SK-N-MC (cell line): ENCODE data around the gene TMEM134.

Source experiments
- DNase-seq: peaks from one replicate; pipeline ENCODE4 v3.0.0-alpha.2; 2011; ENCODE audit warnings: low read depth, low spot score
- H3K27ac ChIP-seq: fragments of 200-600 bp; sonication (generic); 2 replicates; pipeline ENCODE4 v1.5.1; 2016; ENCODE audit warnings: mixed run types
- H3K36me3 ChIP-seq: fragments of 200-600 bp; sonication (generic); 2 replicates; pipeline ENCODE4 v1.6.1; 2017; ENCODE audit warnings: antibody characterized with exemption, low read length, mixed read lengths; ENCODE audit not compliant: insufficient read depth
- H3K4me3 ChIP-seq: fragments of 200-600 bp; sonication (generic); 2 replicates; pipeline ENCODE4 v1.5.1; 2016
- H3K9ac ChIP-seq: fragments of 200-600 bp; sonication (generic); 2 replicates; pipeline ENCODE4 v1.8.0; 2017; ENCODE audit warnings: mixed run types, mixed read lengths; ENCODE audit not compliant: insufficient read length
- H3K9me3 ChIP-seq: fragments of 200-600 bp; sonication (generic); 2 replicates; pipeline ENCODE4 v1.6.1; 2017; ENCODE audit warnings: low read depth, mild to moderate bottlenecking, antibody characterized with exemption, low read length, moderate library complexity, mixed read lengths
- EZH2 ChIP-seq: fragments of 200-600 bp; sonication (generic); IDR thresholded peaks from one replicate; pipeline ENCODE4 v1.6.1; 2017; ENCODE audit warnings: antibody characterized with exemption
- FOXP2 ChIP-seq: optimal IDR thresholded peaks from 2 replicates; pipeline ENCODE3; 2011; ENCODE audit warnings: mild to moderate bottlenecking, moderate library complexity; ENCODE audit not compliant: insufficient read depth; ENCODE audit errors: extremely low read length, control extremely low read depth
- POLR2AphosphoS5 ChIP-seq: IDR thresholded peaks from 2 replicates; pipeline ENCODE4 v1.6.1; 2012; ENCODE audit warnings: mild to moderate bottlenecking, low read depth, low read length, borderline replicate concordance

The TMEM134 gene

DNA sequence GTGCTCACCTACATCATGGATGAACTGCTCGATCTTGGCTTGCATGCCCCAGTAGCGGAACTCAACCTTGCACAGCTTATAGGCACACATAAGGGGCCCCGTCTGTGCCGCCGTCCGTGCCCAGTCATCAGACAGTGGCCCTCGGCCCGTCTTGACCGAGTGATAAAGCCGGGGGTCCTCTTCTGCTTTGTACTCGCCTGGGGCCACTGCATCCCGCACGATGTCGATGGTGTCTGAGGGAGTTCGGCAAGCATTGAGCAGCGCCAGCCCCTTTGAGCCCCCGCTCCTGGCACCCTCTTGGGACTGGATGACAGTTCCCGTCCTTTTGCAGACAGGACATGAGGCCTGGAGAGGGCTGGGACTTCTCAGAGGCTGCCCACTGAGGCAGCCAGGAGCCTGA, 32.8 kb upstream of the TMEM134 start:
- no peak for TF ChIP-seq EZH2
- no peak for TF ChIP-seq FOXP2
- TF ChIP-seq POLR2AphosphoS5: no peak
- DNase-seq: no peak
- Histone ChIP-seq H3K9ac (no peak overlapping the region), H3K4me3 (no peak overlapping the region), H3K27ac (no peak overlapping the region), H3K9me3 (no peaks in the 10 kb centered on the region), H3K36me3 (no peaks in the 10 kb centered on the region)

DNA sequence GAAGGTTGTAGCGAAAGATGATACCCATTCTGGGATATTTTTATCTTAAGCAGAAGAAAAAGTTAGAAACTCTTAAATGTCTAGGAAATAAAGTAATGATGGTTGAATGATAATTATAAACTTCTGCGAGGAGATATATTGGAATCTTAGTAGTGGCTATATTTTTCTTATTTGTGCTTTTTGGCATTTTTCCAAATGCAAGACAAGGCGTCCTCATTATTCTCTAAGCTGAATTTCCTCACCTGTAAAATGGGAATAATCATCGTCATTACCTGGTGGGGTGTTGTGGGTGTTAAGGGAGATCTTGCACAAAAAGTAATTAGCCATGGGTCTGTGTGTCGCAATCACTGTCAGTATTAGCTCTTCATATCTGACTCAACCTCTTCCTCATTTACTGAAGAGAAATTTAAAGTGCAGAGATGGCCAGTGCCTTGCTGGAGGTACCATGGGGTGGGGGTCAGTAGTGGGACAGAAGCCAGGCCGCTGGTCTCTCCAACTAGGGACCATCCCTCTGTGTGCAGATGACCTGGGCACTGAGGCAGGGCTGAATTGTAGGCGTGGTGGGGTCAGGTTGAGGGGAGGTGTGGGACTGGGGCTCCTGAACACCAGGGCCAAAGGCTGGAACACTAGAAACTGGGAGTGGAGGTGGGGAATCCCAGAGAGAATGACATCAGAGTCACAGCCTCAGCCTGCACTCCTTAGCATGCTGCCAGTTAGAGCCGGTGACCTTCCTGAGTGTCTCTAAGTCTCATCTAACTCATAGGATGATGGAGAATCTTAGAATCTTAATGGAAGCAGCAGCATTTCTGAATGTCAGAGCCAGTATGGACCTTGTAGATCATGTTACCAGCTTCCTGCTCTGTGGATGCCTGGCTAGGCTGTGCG, 32.0 kb upstream of the TMEM134 start:
- DNase-seq: no peak
- no peaks in the 10 kb centered on the region for H3K36me3 ChIP-seq
- no peak for TF ChIP-seq FOXP2
- no peak for TF ChIP-seq EZH2
- TF ChIP-seq POLR2AphosphoS5: no peak
- H3K27ac ChIP-seq: no peak overlapping the region
- no peak overlapping the region for H3K9ac ChIP-seq
- H3K4me3 ChIP-seq: no peak overlapping the region
- H3K9me3 ChIP-seq: no peaks in the 10 kb centered on the region

DNA sequence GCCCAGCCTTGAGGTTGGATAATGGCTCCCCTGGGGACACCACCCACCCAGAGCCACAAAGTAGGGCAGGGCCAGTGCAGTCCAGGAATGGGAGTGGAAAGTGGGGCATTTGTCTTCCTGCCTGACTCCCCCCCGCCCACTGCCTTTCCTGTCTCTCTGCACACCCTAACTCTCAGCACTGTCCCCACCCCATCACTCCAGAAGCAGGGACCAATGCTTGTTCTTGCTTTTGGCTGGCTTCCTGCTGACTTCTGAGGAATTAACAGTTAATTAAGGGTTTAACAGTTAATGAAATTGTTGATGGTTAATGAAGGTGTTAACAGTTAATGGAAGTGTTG, 31.4 kb upstream of the TMEM134 start:
- H3K4me3 ChIP-seq: no peak overlapping the region
- H3K36me3 ChIP-seq: no peaks in the 10 kb centered on the region
- H3K9me3 ChIP-seq: no peaks in the 10 kb centered on the region
- DNase-seq: no peak
- H3K9ac ChIP-seq: no peak overlapping the region
- no peak for TF ChIP-seq FOXP2
- TF ChIP-seq EZH2: no peak
- TF ChIP-seq POLR2AphosphoS5: no peak; the same call in 1 of the 2 replicates
- H3K27ac ChIP-seq: no peak overlapping the region

DNA sequence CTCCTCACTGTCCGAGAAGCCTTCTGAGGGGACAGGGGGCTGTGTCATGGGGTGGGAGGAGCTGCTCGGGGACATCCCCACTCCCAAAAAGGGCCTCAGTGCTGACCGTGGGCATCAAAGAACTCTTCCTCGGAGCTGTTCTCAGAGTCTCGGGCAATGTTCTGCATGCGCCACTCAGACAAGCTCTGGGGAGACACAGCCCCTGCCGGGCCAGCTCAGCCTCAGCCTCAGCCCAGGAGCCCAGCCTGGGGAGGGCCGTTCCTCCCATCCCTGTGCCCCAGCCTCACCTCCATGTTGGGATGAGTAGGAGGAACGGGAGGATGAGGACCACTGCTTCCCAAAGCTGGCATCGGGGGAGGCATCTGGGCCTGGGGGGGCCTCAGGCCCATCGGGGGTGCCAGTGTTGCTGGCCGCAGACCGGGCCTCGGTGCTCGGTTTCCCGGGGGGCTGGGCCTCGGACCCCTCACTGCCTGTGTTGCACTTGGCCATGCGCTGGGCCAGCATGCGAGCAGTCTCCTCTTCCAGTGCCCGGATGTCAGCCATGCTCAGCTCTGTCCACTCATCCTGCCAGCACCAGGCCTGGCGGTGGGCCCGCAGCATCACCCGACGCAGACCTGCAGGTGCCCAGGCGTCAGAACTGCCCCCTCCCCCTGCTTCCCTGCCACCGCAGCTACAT, 30.9 kb upstream of the TMEM134 start:
- Histone ChIP-seq H3K9ac (no peak overlapping the region), H3K27ac (no peak overlapping the region), H3K9me3 (no peaks in the 10 kb centered on the region), H3K4me3 (no peak overlapping the region), H3K36me3 (no peaks in the 10 kb centered on the region)
- TF ChIP-seq EZH2: no peak
- TF ChIP-seq POLR2AphosphoS5: no peak; the same call in 1 of the 2 replicates
- TF ChIP-seq FOXP2: no peak
- DNase-seq: no peak

DNA sequence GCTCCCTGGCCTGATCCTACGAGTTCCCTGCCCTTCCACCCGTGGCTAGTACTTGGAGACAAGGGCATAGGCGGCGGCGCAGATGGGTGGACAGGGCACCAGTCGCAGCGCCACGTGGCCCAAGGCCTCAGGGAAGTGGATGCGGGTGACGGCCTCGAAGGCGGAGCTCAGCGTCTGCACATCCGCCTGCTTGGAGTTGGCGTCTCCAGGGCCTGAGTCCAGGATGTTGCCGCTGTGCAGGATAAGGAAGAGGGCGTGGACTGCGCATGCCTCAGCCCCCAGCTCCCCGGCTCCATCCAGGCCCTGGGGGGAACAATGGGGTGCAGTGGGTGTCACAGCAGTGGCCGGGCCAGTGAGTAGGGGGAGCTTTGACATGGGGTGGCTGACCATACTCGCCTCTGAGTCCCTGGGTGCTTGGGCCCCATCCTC, 29.5 kb upstream of the TMEM134 start:
- no peaks in the 10 kb centered on the region for H3K36me3 ChIP-seq
- H3K27ac ChIP-seq: no peak overlapping the region
- no peak overlapping the region for H3K4me3 ChIP-seq
- TF ChIP-seq POLR2AphosphoS5 (no peak), EZH2 (no peak), FOXP2 (no peak)
- DNase-seq: no peak
- H3K9ac ChIP-seq: no peak overlapping the region
- H3K9me3 ChIP-seq: no peaks in the 10 kb centered on the region

DNA sequence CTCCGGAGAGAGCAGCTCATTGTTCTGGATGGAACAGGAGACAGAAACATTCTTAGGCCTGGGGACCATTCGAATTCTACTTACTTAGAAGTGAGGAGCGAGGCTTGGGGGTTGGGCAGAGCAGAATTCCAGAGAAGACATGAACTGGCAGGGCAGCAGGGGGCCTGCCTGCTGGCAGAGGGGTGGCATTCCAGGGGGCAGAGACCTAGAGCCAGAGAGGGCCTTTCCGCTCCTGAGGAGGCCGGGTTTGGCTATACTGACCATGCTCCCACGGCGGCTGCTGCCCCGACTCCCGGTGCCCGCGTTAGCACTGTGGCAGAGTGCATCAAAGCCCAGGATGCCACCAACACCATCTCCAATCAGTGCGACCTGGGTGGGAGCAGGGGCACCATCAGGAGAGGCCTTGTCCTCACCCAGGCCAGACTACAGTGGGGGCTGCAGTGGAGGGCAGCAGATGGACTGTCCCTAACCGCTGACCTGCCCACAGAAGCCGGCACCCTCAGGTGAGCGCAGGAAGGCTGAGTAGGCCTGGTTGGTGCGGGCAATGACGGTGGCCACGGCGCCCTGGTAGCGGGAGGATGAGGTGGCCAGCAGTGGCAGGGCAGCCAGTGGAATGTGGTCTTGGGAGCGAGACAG, 28.7 kb upstream of the TMEM134 start:
- TF ChIP-seq EZH2 (no peak), FOXP2 (no peak), POLR2AphosphoS5 (no peak)
- Histone ChIP-seq H3K9me3 (no peaks in the 10 kb centered on the region), H3K36me3 (no peaks in the 10 kb centered on the region; the same call in 1 of the 2 replicates), H3K27ac (no peak overlapping the region), H3K9ac (no peak overlapping the region), H3K4me3 (no peak overlapping the region)
- no peak for DNase-seq

DNA sequence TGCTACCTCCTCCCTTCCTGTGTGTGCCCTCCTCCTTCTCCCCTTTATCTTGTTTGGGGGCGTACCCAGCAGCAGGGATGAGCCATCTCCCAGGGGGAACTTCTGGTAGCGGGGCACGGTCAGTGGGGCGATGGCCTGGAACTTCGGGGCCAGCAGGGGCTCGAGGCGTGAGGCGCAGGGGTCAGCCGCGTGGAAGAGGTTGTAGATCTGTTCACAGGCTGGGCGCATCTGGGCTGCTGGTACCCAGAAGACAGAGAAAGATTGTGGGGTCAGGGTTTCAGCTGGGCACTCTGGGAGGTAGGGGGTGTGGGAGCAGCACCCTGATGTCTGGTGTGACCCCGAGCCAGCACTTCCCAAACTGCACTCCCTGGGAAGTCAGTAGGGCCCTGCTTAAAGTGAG, 27.1 kb upstream of the TMEM134 start:
- Histone ChIP-seq H3K9ac (no peak overlapping the region), H3K27ac (no peak overlapping the region), H3K4me3 (no peak overlapping the region), H3K9me3 (no peaks in the 10 kb centered on the region), H3K36me3 (no peaks in the 10 kb centered on the region; the same call in 1 of the 2 replicates)
- TF ChIP-seq EZH2 (no peak), FOXP2 (no peak), POLR2AphosphoS5 (no peak)
- DNase-seq: no peak

DNA sequence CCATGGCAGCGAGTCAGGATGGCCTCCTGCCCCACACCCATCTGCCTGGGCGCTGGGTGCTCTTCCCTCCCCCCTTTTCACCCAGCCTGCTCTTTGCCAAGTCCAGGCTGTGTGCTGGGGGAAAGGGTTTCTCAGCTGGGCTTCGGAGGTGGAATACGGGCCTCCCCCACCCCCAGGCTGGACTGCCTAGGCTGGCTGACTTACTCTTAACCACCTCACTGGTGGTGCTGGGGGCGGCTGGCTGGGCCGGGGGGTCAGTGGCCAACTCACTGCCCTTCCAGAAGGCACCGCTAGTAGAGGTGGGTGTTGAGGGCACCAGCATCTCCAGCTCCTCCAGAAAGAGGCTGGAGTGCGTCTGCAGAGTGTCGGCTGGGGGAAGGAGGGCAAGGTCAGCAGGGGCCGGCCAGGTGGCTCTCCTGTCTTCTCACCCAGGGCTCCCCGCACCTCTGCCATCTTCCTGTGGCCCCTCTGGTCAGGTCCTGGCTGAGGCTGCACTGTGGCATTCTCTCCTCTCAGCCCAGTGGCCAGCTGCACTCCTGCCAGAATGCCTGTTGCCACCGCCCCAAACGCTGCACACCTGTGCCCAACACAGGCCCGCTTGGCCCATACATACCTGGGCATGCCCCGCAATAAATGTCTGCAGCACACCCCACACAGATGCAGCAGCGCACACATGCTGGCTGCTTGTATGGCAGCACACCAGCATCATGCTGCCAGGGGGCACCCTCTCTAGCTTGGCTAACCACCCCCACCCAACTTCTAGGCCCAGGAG, 26.4 kb upstream of the TMEM134 start:
- Histone ChIP-seq H3K9ac (no peak overlapping the region), H3K27ac (no peak overlapping the region), H3K9me3 (no peaks in the 10 kb centered on the region), H3K36me3 (peaks cover 3% of the 10 kb centered on the region; the same call in 1 of the 2 replicates), H3K4me3 (no peak overlapping the region)
- no peak for TF ChIP-seq EZH2
- DNase-seq: no peak
